GM12878 (cell line): Measurements from ENCODE around the gene ZNF776. TPM values are rescaled to one million over a fixed set of nuclear protein-coding genes. Genes with fewer than 3 reads are reported as not detected.

Experiments used
- ATAC-seq: fragments of 200-7000 bp; cut with Tn5 transposase; 3 replicates; pipeline ENCODE4 v1.9.1; 2020; ENCODE audit warnings: mild to moderate bottlenecking, moderate library complexity
- BruUV-seq: library from RNA; stranded (reverse); fragments of 400-500 nt; replicated peaks from 2 replicates; lab custom pipeline; 2021; lab: Mats Ljungman, UMichigan
- CTCF ChIA-PET: fragments of 300-600 bp; sonication (Branson Sonifier 250); formaldehyde crosslinking; extraction: SDS; loops from one replicate; lab custom pipeline; 2021; ENCODE audit warnings: inconsistent platforms; lab: Yijun Ruan, JAX
- POLR2A ChIA-PET: fragments of 350-600 bp; formaldehyde crosslinking; extraction: SDS; loops from one replicate; lab custom pipeline; 2021; ENCODE audit warnings: inconsistent platforms; lab: Charles Lee
- RAD21 ChIA-PET: fragments of 300-600 bp; sonication (Branson Sonifier 250); formaldehyde crosslinking; loops from one replicate; lab custom pipeline; 2023; ENCODE audit warnings: antibody characterized with exemption; ENCODE audit not compliant: unreplicated experiment; lab: Charles Lee
- SMC1A ChIA-PET: fragments of 300-600 bp; sonication (Branson Sonifier 250); formaldehyde crosslinking; loops from one replicate; lab custom pipeline; 2023; ENCODE audit not compliant: unreplicated experiment, uncharacterized antibody; lab: Charles Lee
- DNase-seq: peaks from one replicate; pipeline ENCODE4 v3.0.0-alpha.2; 2011; ENCODE audit warnings: low read depth, low spot score
- FAIRE-seq: peaks from 3 replicates; lab custom pipeline; 2011; peaks lifted over from hg19 to GRCh38; lab: Jason Lieb, UNC
- H2AFZ ChIP-seq: 2 replicates; pipeline ENCODE4 v1.6.0; 2011; ENCODE audit warnings: low read depth, low read length, control low read depth; ENCODE audit not compliant: control insufficient read depth
- H3K27ac ChIP-seq: 2 replicates; pipeline ENCODE4 v1.5.1; 2011; ENCODE audit warnings: control low read depth; ENCODE audit not compliant: control insufficient read depth, insufficient read depth
- H3K27me3 ChIP-seq, 2 experiments: replicated peaks in 1 of 2; 2 replicates each; pipeline versions ENCODE4 v1.6.0 to v1.6.1; 2011; ENCODE audit warnings: low read length in 1 of 2; ENCODE audit not compliant: control insufficient read depth in 2 of 2, insufficient read depth in 2 of 2
- H3K36me3 ChIP-seq, 2 experiments: 2 replicates each; pipeline ENCODE4 v1.5.1; 2011; ENCODE audit warnings: low read length in 1 of 2; ENCODE audit not compliant: control insufficient read depth in 2 of 2, insufficient read depth in 2 of 2
- H3K4me1 ChIP-seq: 2 replicates; pipeline ENCODE4 v1.6.1; 2011; ENCODE audit warnings: mild to moderate bottlenecking, low read length, moderate library complexity, mixed read lengths; ENCODE audit not compliant: control insufficient read depth, insufficient read depth
- H3K4me2 ChIP-seq: 2 replicates; pipeline ENCODE4 v1.6.0; 2011; ENCODE audit warnings: control low read depth; ENCODE audit not compliant: control insufficient read depth, insufficient read depth
- H3K4me3 ChIP-seq: fragments of 200-600 bp; sonication (generic); 2 replicates; pipeline ENCODE4 v1.5.1; 2016
- H3K79me2 ChIP-seq: 2 replicates; pipeline ENCODE4 v1.6.0; 2011; ENCODE audit warnings: low read length; ENCODE audit not compliant: control insufficient read depth, insufficient read depth
- H3K9ac ChIP-seq: 2 replicates; pipeline ENCODE4 v1.8.0; 2011; ENCODE audit warnings: low read length, control low read depth, mixed read lengths; ENCODE audit not compliant: control insufficient read depth, insufficient read depth
- H3K9me3 ChIP-seq: replicated peaks from 3 replicates; pipeline ENCODE4 v1.5.1; 2011; ENCODE audit warnings: mild to moderate bottlenecking, low read length; ENCODE audit not compliant: control insufficient read depth, insufficient read depth
- H4K20me1 ChIP-seq: 2 replicates; pipeline ENCODE4 v1.6.0; 2011; ENCODE audit not compliant: control insufficient read depth, insufficient read depth
- BACH1 ChIP-seq: fragments of 450-650 bp; IDR thresholded peaks from 2 replicates; pipeline ENCODE4 v1.6.1; 2017; ENCODE audit warnings: mild to moderate bottlenecking, borderline replicate concordance
- BHLHE40 ChIP-seq, 2 experiments: fragments of 450-650 bp in 1 of 2; IDR thresholded peaks; 2 replicates each; pipeline ENCODE4 v1.6.1; 2011 to 2017; ENCODE audit warnings: low read depth in 2 of 2, borderline replicate concordance in 1 of 2, improper control_type of control experiment in 1 of 2, low read length in 1 of 2, mild to moderate bottlenecking in 1 of 2
- DPF2 ChIP-seq: fragments of 450-650 bp; IDR thresholded peaks from 2 replicates; pipeline ENCODE4 v1.6.1; 2017; ENCODE audit warnings: mild to moderate bottlenecking
- ETV6 ChIP-seq, 2 experiments: fragments of 450-650 bp in 1 of 2; IDR thresholded peaks in 1 of 2; conservative IDR thresholded peaks in 1 of 2; 2 replicates each; pipeline ENCODE4 v1.6.1; 2014; ENCODE audit warnings: antibody characterized with exemption in 1 of 2, borderline replicate concordance in 1 of 2, low read depth in 1 of 2, mild to moderate bottlenecking in 1 of 2, moderate library complexity in 1 of 2
- HCFC1 ChIP-seq: fragments of 150-350 bp; IDR thresholded peaks from 2 replicates; pipeline ENCODE4 v1.6.1; 2014; ENCODE audit warnings: low read length
- KAT2A ChIP-seq: conservative IDR thresholded peaks from 2 replicates; pipeline ENCODE4 v1.6.1; 2011; ENCODE audit warnings: low read depth, low read length; ENCODE audit not compliant: control insufficient read depth
- POLR2A ChIP-seq: IDR thresholded peaks from 2 replicates; pipeline ENCODE4 v1.6.1; 2011; ENCODE audit warnings: low read depth, mild to moderate bottlenecking, low read length
- POLR2AphosphoS5 ChIP-seq: IDR thresholded peaks from 2 replicates; pipeline ENCODE4 v1.6.1; 2011; ENCODE audit warnings: mild to moderate bottlenecking, low read length, inconsistent platforms
- RAD51 ChIP-seq: fragments of 450-650 bp; IDR thresholded peaks from 2 replicates; pipeline ENCODE4 v1.6.1; 2016; ENCODE audit warnings: moderate library complexity, mild to moderate bottlenecking, inconsistent platforms
- RELB ChIP-seq: fragments of 450-650 bp; IDR thresholded peaks from 2 replicates; pipeline ENCODE4 v1.6.1; 2017; ENCODE audit warnings: low read depth, mild to moderate bottlenecking, moderate library complexity
- SIX5 ChIP-seq: IDR thresholded peaks from 2 replicates; pipeline ENCODE4 v1.6.1; 2011; ENCODE audit warnings: mild to moderate bottlenecking, low read depth, low read length, moderate library complexity; ENCODE audit not compliant: severe bottlenecking
- TCF3 ChIP-seq: IDR thresholded peaks from 2 replicates; pipeline ENCODE4 v1.6.1; 2012; ENCODE audit warnings: low read depth, mild to moderate bottlenecking, low read length, borderline replicate concordance; ENCODE audit not compliant: insufficient read depth
- YBX1 ChIP-seq: fragments of 450-650 bp; IDR thresholded peaks from 2 replicates; pipeline ENCODE4 v1.6.1; 2016; ENCODE audit warnings: antibody characterized with exemption
- YY1 ChIP-seq: IDR thresholded peaks from 2 replicates; pipeline ENCODE4 v1.6.1; 2011; ENCODE audit warnings: low read depth, mild to moderate bottlenecking, low read length
- ZNF687 ChIP-seq: fragments of 450-650 bp; IDR thresholded peaks from 2 replicates; pipeline ENCODE4 v1.6.1; 2017; ENCODE audit warnings: mild to moderate bottlenecking, moderate library complexity
- WGBS: methylation state at CpG from one replicate; pipeline ENCODE4 v1.1.6; 2016; ENCODE audit warnings: low lambda C conversion rate; ENCODE audit not compliant: insufficient replicate concordance, insufficient coverage; ENCODE audit errors: missing lambda C conversion rate; 5-methylcytosine and 5-hydroxymethylcytosine counted together
- in situ Hi-C: fragments of 300-500 bp; cut with MboI; formaldehyde crosslinking; loops from 9 replicates; pipeline ENCODE4 v1.14.3; 2018; ENCODE audit warnings: mixed read lengths
- intact Hi-C: fragments of 100-400 bp; cut with micrococcal nuclease; formaldehyde crosslinking; loops from one replicate; pipeline ENCODE4 v1.14.2; 2022; ENCODE audit not compliant: unreplicated experiment
- polyA plus RNA-seq, 11 experiments: library from polyadenylated mRNA; depleted of rRNA in 4 of 11; unstranded in 6 of 11; stranded (reverse) in 5 of 11; fragments of >200 nt; fragmentation: Nextera tagmentation in 4 of 11; fragmentation: Illumina TruSeq in 1 of 11; extraction: Ambion mirVana in 4 of 11; extraction: Trizol in 1 of 11; gene quantifications; 1 replicate in 1 of 11; 2 replicates in 10 of 11; pipeline versions ENCODE4 v1.2.1 to v1.2.3, GENCODE V29; 2011 to 2016; ENCODE audit warnings: inconsistent platforms in 2 of 11, missing spikeins in 2 of 11, low read depth in 1 of 11
- total RNA-seq, 4 experiments: library from RNA; depleted of rRNA in 3 of 4; stranded (reverse); fragments of >200 nt in 3 of 4; fragmentation: Illumina TruSeq in 1 of 4; extraction: Trizol in 1 of 4; gene quantifications; 2 replicates each; pipeline versions ENCODE4 v1.2.1 to v1.2.3, GENCODE V29; 2013 to 2021

The ZNF776 gene
- total and polyA plus RNA-seq, 10 of the 15 experiments (the other 5 are each of a cell fraction or from before 2014, with no cell fraction given), result 1.9 to 16.3 (median 11.7) TPM

GRCh38 chr19:57708641-57709361 is 37.8 kb upstream of the ZNF776 start, which contains the start of gene ZNF154 (continued):
- TF ChIP-seq TCF3, result no peak
- peak; percentile 18 to 38; a peak in 1 of 4 replicates for TF ChIP-seq BHLHE40 (IDR thresholded peaks at IDR 0.05; ENCODE audit: borderline replicate concordance in 1 of 2, low read depth in 2 of 2, low read length in 1 of 2)
- TF ChIP-seq BACH1, result 0 out of 2 replicates have a peak, but pooled peaks have one; percentile 36
- peak; percentile 62 for TF ChIP-seq POLR2A
- TF ChIP-seq KAT2A, result no peak
- no peak for TF ChIP-seq POLR2AphosphoS5
- TF ChIP-seq YBX1, result no peak
- TF ChIP-seq HCFC1, result peak; percentile 63
- no peak for TF ChIP-seq DPF2
- TF ChIP-seq YY1, result peak; percentile 92
- peak; percentile 55 for TF ChIP-seq SIX5
- no peak for TF ChIP-seq ETV6 (conservative IDR thresholded peaks at IDR 0.05 in 1 of 2, IDR thresholded peaks at IDR 0.05 in 1 of 2; ENCODE audit: borderline replicate concordance in 1 of 2, low read depth in 1 of 2)

GRCh38 chr19:57709616-57710015 is 37.0 kb upstream of the ZNF776 start:
- SMC1A ChIA-PET, result interaction anchor here (0.9 to 1.1 kb wide), 2 partner anchors 14 to 28 kb away, joined by 3 read pairs; partner anchors contain the start of gene ZNF551
- no TSS peak for BruUV-seq
- TF ChIP-seq ZNF687 (no peak), RELB (no peak), RAD51 (no peak)
- in situ Hi-C loops, result no loop called here
- H2AFZ ChIP-seq, result no peak overlapping the region
- POLR2A ChIA-PET, result interaction anchor here (1.7 kb wide), 1 partner anchor 18 kb away, joined by 6 read pairs; the partner anchor contains the start of gene ZNF671
- H3K4me1 ChIP-seq, result no peaks in the 10 kb centered on the region
- FAIRE-seq (no peak), DNase-seq (no peak), ATAC-seq (no peak)
- WGBS, result 82% methylated on average over 15 of the region's 15 CpGs
- H3K9me3 ChIP-seq, result peaks cover 6% of the 10 kb centered on the region; the same call in 1 of the 3 replicates
- no peak overlapping the region for H3K4me2 ChIP-seq
- intact Hi-C loops, result no loop called here
- CTCF ChIA-PET, result no interaction called here
- H3K9ac ChIP-seq, result no peak overlapping the region
- H4K20me1 ChIP-seq, result no peaks in the 10 kb centered on the region
- no peaks in the 10 kb centered on the region for H3K27me3 ChIP-seq
- no peak overlapping the region for H3K27ac ChIP-seq
- no peaks in the 10 kb centered on the region for H3K36me3 ChIP-seq
- RAD21 ChIA-PET, result no interaction called here
- H3K79me2 ChIP-seq, result no peaks in the 10 kb centered on the region
- no peak overlapping the region for H3K4me3 ChIP-seq
